Gastroesophageal sphincter (tissue), 3 donors: Measurements from ENCODE around the gene RSL1D1.

Experiments
- EP300 ChIP-seq: sonication (generic); formaldehyde crosslinking; IDR thresholded peaks from one replicate; pipeline ENCODE4 v1.6.1; 2017; ENCODE audit warnings: antibody characterized with exemption, mild to moderate bottlenecking
- POLR2A ChIP-seq, 2 donors: fragments of 450-650 bp; IDR thresholded peaks; one replicate each; pipeline ENCODE4 v1.6.1; 2017; ENCODE audit warnings: antibody characterized with exemption in 2 of 2, mild to moderate bottlenecking in 2 of 2, moderate library complexity in 1 of 2
- TF ChIP-seq, protein P1 (sequence below), 4 experiments: fragments of 200-600 bp in 2 of 4; fragments of 450-650 bp in 2 of 4; sonication (generic) in 1 of 4; IDR thresholded peaks; one replicate each; pipeline ENCODE4 v1.5.1; 2017 to 2019; ENCODE audit warnings: antibody characterized with exemption in 4 of 4, mild to moderate bottlenecking in 2 of 4, moderate library complexity in 2 of 4

DNA sequence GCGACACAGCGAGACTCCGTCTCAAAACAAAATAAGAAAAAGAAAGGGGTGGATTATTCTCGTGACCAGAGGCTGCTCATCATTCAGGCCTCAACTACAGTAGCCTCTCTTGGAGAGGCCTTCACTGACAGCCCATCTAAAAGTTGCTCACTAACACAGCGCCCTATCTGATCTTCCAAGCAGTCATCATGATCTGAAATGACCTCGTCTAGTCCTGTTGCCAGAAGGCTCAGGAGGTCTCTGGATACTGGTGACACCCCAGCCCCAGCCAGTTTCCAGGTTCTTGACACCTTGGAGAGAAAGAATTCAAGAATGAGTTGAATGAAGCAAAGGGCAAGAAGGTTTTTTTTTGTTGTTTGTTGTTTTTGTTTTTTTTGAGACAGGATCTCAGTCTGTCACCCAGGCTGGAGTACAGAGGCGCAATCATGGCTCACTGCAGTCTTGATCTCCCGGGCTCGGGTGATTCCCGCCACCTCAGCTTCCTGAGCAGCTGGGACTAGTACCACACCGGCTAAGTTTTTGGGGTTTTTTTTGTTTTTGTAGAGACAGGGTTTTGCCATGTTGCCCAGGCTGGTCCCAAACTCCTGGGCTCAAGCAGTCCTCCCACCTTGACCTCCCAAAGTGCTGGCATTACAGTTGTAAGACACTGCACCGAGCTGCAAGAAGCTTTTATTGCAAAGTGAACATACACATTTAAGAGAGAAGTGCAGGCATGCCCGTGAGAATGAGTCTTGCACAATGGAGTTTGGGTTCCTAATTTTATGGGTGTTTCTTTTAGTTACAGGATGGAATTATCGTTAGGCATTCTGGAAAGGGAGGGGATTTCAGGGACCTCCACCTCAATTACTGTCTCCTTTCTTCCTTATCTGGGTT is 51.6 kb downstream of the RSL1D1 start:
- no peak for TF ChIP-seq EP300
- no peak for TF ChIP-seq POLR2A (IDR thresholded peaks at IDR 0.05)
- TF ChIP-seq, protein P1, sequence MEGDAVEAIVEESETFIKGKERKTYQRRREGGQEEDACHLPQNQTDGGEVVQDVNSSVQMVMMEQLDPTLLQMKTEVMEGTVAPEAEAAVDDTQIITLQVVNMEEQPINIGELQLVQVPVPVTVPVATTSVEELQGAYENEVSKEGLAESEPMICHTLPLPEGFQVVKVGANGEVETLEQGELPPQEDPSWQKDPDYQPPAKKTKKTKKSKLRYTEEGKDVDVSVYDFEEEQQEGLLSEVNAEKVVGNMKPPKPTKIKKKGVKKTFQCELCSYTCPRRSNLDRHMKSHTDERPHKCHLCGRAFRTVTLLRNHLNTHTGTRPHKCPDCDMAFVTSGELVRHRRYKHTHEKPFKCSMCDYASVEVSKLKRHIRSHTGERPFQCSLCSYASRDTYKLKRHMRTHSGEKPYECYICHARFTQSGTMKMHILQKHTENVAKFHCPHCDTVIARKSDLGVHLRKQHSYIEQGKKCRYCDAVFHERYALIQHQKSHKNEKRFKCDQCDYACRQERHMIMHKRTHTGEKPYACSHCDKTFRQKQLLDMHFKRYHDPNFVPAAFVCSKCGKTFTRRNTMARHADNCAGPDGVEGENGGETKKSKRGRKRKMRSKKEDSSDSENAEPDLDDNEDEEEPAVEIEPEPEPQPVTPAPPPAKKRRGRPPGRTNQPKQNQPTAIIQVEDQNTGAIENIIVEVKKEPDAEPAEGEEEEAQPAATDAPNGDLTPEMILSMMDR (IDR thresholded peaks at IDR 0.05), result no peak
